Aorta (tissue), 5 donors: ENCODE data around the gene ZNF362. TPM values are rescaled to one million over a fixed set of nuclear protein-coding genes. Genes with fewer than 3 reads are reported as not detected.

Experiments used
- ATAC-seq: fragments of 200-7000 bp; cut with Tn5 transposase; one replicate; pipeline ENCODE4 v1.9.1; 2022; ENCODE audit warnings: moderate library complexity; ENCODE audit not compliant: low FRiP score
- DNase-seq, 2 donors: peaks; one replicate each; pipeline ENCODE4 v3.0.0-alpha.2; 2020
- H3K27ac ChIP-seq, 2 donors: one replicate each; pipeline ENCODE4 v1.5.1; 2013; ENCODE audit warnings: low read length in 2 of 2, mild to moderate bottlenecking in 2 of 2, moderate library complexity in 2 of 2, control low read depth in 1 of 2, inconsistent platforms in 1 of 2, low read depth in 1 of 2
- H3K27me3 ChIP-seq, 2 donors: one replicate each; pipeline ENCODE4 v1.6.1; 2013; ENCODE audit warnings: control low read depth in 1 of 2, low read length in 1 of 2, mild to moderate bottlenecking in 1 of 2, moderate library complexity in 1 of 2; ENCODE audit not compliant: insufficient read depth in 2 of 2, control insufficient read depth in 1 of 2
- H3K36me3 ChIP-seq, 2 donors: one replicate each; pipeline ENCODE4 v1.6.1; 2013; ENCODE audit warnings: control low read depth in 1 of 2, low read length in 1 of 2, mild to moderate bottlenecking in 1 of 2; ENCODE audit not compliant: insufficient read depth in 2 of 2, control insufficient read depth in 1 of 2
- H3K4me1 ChIP-seq, 2 donors: one replicate each; pipeline ENCODE4 v1.6.1; 2013; ENCODE audit warnings: low read length in 2 of 2, control low read depth in 1 of 2, mild to moderate bottlenecking in 1 of 2, moderate library complexity in 1 of 2; ENCODE audit not compliant: insufficient read depth in 2 of 2, control insufficient read depth in 1 of 2
- H3K4me3 ChIP-seq, 2 donors: one replicate each; pipeline ENCODE4 v1.5.1; 2013; ENCODE audit warnings: low read length in 2 of 2, control low read depth in 1 of 2, mild to moderate bottlenecking in 1 of 2
- H3K9me3 ChIP-seq: one replicate; pipeline ENCODE4 v1.6.1; 2013; ENCODE audit warnings: mild to moderate bottlenecking, low read length; ENCODE audit not compliant: control insufficient read depth
- WGBS, 2 donors: extraction: QIAGEN DNeasy Blood & Tissue Kit; methylation state at CpG; one replicate each; pipeline ENCODE4 v1.1.7; 2013; 5-methylcytosine and 5-hydroxymethylcytosine counted together
- intact Hi-C, 2 donors: fragments of 100-400 bp; cut with DNase I; formaldehyde crosslinking; loops; one replicate each; pipeline versions ENCODE4 v1.14.2 to v1.15.0; 2022
- polyA plus RNA-seq, 2 donors: library from polyadenylated mRNA; stranded (reverse); fragments of 200-250 nt; gene quantifications; one replicate each; pipeline ENCODE4 v1.2.3, GENCODE V29; 2013
- total RNA-seq, 2 donors: library from RNA; stranded (reverse); fragmentation: NEBNext Ultra II Directional; extraction: Animal tissue kit (Norgen Biotek cat#: 25700); gene quantifications; one replicate each; pipeline ENCODE4 v1.2.1, GENCODE V29; 2021
- donor health status: healthy with polysubstance abuse.
- donor health status: Bipolar disorder and iron deficiency.
- donor health status: DM: no; HTN: no; CAD: no.
- donor health status: DM: no; HTN: no; CAD: no.
- donor health status: DM: yes; HTN: yes; CAD: no.

The ZNF362 gene
- total and polyA plus RNA-seq, 4 donors, result 12.4 to 44.0 (median 31.1) TPM

DNA sequence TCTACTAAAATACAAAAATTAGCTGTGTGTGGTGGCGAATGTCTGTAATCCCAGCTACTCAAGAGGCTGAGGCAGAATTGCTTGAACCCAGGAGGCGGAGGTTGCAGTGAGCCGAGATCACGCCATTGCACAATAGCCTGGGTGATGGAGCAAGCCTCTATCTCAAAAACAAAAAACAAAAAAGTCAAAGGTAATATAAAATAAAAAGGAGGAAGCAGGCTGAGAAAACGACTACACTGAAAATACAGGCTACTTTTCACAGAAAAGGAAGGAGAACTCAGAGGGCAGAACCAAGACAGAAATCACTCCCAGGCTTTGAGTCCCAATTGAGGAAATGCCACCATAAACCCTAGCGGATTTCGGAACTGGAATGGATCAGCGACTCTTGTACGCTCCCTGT, 70.5 kb downstream of the ZNF362 start:
- DNase-seq (peak in 1 of 2 donors; percentile 68), ATAC-seq (no peak)
- intact Hi-C loops, result no loop called here
- H3K27me3 ChIP-seq, result no peaks in the 10 kb centered on the region
- H3K27ac ChIP-seq, result no peak overlapping the region
- WGBS, 2 donors, result 85 to 87% methylated on average over 9 of the region's 9 CpGs
- no peaks in the 10 kb centered on the region for H3K9me3 ChIP-seq
- no peaks in the 10 kb centered on the region for H3K4me1 ChIP-seq
- peaks cover 6 to 29% of the 10 kb centered on the region in 2 donors for H3K36me3 ChIP-seq
- H3K4me3 ChIP-seq, result no peak overlapping the region

DNA sequence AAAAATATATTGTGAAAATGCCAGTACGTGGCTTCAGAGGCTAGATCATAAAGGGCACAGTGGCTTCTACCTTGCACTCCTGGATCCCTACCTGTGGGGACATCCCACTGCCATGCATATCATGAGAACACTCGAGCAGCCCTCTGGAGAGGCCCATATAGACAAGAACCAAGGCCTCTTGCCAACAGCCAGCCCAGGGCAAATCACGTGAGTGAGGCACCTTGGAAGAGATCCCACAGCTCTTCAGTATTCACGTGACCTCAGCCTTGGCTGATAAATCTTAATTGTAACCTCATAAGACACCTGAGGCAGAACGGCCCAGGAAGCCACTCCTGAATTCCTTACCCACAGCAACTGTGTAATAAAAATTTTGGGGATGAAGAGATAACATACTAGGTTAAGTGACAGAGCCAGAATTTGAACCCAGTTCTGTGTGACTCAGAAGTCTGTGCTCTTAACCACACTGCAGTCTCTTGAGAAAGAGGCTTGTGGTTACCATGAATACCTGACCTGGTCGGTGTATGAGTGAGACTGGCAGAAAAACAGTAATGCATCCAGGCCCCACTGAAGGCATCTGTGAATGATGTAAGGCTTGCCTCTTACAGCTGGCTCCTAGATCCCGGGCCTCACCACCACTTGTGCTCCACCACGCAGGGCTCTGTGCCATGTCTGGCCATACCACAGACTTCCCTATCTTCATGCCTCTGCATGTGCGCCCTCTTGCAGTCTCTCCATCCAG, 71.5 kb downstream of the ZNF362 start:
- H3K27ac ChIP-seq, result no peak overlapping the region
- peak; percentile 67 to 80 for DNase-seq
- H3K4me3 ChIP-seq, result no peak overlapping the region
- 20 to 24% methylated on average over 9 of the region's 9 CpGs for WGBS, 2 donors
- intact Hi-C loops, result no loop called here
- no peaks in the 10 kb centered on the region for H3K4me1 ChIP-seq
- H3K9me3 ChIP-seq, result no peaks in the 10 kb centered on the region
- no peaks in the 10 kb centered on the region for H3K27me3 ChIP-seq
- peaks cover 6 to 30% of the 10 kb centered on the region in 2 donors for H3K36me3 ChIP-seq
- no peak for ATAC-seq

DNA sequence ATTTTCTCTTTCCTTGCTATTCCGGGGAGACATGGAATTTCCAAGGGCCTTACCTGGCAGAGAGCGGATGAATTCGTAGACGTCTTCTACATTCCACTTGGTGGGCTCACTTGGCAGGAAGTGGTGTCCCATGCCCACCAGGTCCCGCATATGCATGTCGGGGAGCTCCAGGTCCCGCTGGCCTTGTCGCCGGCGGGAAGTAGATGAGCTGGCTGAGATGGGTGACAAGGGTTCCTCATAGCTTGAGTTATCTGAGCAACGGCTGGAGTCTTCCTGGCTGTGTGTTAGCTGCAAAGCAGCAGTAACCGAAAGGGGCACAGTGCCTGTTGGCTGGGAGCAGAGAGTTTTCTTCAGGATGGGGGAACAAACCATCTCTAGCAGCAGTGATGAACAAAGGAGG, 72.5 kb downstream of the ZNF362 start:
- Histone ChIP-seq H3K4me3 (no peak overlapping the region), H3K4me1 (no peaks in the 10 kb centered on the region), H3K27me3 (no peaks in the 10 kb centered on the region), H3K27ac (no peak overlapping the region), H3K36me3 (peaks cover 6 to 30% of the 10 kb centered on the region in 2 donors), H3K9me3 (no peaks in the 10 kb centered on the region)
- DNase-seq (peak in 1 of 2 donors; percentile 51), ATAC-seq (no peak)
- intact Hi-C loops, result no loop called here
- WGBS, 2 donors, result 86 to 88% methylated on average over 12 of the region's 12 CpGs

DNA sequence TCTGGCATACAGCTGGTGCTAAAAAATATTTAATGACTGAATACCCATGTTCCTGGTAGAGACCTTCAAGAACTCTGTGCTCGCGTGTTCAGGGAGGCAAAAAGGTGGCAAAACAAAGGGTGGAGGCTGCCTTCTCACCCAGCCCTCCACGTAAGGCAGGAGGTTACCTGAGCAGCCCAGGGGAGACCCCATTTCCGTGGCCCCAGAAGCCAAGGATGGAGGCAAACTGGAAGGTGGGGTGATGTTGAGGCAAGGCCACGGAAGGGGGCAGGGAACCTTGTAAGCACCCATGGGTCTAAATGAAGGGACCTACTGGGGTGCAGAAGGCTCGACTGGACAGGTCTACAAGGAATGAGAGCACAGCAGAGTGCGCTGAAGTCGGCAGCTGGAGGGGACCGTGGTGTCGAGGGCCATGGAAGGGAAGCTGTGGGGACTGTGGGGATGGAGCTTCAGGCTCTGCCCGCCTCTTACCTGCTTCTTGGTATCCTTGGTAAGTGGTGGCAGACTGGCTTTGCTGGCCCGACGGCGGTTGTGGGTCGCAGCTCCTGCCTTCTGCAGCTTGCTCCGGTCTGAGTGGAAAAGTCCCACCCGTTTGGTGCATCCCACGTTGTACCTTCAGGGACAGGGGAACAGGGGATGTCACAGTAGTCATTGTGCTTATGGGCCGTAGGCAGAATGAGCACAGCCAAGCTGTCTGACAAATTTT, 73.5 kb downstream of the ZNF362 start:
- intact Hi-C loops, result loop anchor here in 1 of 2 donors (5.0 kb wide), 1 partner anchor 38 kb away; no protein-coding TSS in a partner anchor
- Histone ChIP-seq H3K4me3 (no peak overlapping the region), H3K27me3 (no peaks in the 10 kb centered on the region), H3K27ac (no peak overlapping the region), H3K9me3 (no peaks in the 10 kb centered on the region), H3K36me3 (peaks cover 6 to 24% of the 10 kb centered on the region in 2 donors), H3K4me1 (no peaks in the 10 kb centered on the region)
- peak in 1 of 2 donors; percentile 54 for DNase-seq
- no peak for ATAC-seq
- 82 to 87% methylated on average over 19 of the region's 19 CpGs for WGBS, 2 donors

DNA sequence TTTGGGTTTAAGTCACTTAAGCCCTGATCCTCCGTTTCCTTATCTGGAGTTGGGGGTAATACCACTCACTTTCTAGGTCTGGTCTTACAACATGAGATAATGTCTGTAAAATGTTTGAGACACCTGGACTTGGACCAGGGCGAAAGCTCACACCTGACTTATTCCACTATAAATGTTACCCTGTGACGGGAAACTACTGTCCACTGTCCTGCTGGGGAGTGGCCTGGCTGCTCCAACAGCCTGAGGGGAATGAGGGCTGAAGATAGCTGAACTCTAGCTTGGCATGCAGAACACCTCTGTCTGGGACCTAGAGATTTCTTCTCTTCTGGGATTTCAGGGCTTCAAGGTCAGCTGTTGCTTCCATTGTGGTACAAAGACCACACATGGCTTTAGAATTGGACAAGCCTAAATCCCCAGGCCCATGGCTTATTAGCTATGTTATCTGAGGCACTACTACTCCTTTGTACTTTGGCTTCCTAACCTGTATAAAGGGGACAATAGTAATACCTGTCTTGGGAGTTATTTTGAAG, 74.1 kb downstream of the ZNF362 start:
- intact Hi-C loops, result loop anchor here in 1 of 2 donors (5.0 kb wide), 1 partner anchor 37 kb away; no protein-coding TSS in a partner anchor
- no peak overlapping the region for H3K27ac ChIP-seq

DNA sequence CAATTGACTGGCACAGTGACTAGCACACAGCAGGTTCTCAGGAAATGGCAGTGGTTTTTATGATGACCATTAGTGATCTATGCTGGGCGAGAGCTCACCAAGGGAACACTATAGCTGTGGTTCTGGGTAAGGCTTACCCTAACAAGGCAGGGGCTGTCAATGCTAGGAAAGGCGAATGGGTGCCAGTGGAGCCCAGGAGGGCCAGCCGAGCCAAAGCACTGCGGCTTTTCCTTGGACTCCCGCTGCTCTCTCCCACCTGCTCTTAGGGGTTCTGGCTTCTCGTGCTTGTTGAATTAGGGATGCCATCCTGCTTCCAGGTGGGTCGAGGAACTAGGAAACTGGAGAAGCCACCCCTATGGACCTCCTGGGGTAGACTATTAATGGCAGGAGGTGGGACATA, 74.6 kb downstream of the ZNF362 start:
- Histone ChIP-seq H3K4me1 (no peaks in the 10 kb centered on the region), H3K27me3 (no peaks in the 10 kb centered on the region), H3K9me3 (no peaks in the 10 kb centered on the region), H3K36me3 (peaks cover 1 to 18% of the 10 kb centered on the region in 2 donors), H3K27ac (no peak overlapping the region), H3K4me3 (no peak overlapping the region)
- ATAC-seq, result no peak
- no peak for DNase-seq
- 82 to 89% methylated on average over 7 of the region's 7 CpGs for WGBS, 2 donors
- intact Hi-C loops, result loop anchor here in 1 of 2 donors (5.0 kb wide), 1 partner anchor 36 kb away; no protein-coding TSS in a partner anchor

More for the DNA sequence above, 74.1 kb downstream of the ZNF362 start:
- WGBS, 2 donors, result 76 to 83% methylated on average over 3 of the region's 3 CpGs
- DNase-seq (no peak), ATAC-seq (no peak)
- no peaks in the 10 kb centered on the region for H3K9me3 ChIP-seq
- peaks cover 6 to 21% of the 10 kb centered on the region in 2 donors for H3K36me3 ChIP-seq
- no peak overlapping the region for H3K4me3 ChIP-seq
- H3K27me3 ChIP-seq, result no peaks in the 10 kb centered on the region
- no peaks in the 10 kb centered on the region for H3K4me1 ChIP-seq

DNA sequence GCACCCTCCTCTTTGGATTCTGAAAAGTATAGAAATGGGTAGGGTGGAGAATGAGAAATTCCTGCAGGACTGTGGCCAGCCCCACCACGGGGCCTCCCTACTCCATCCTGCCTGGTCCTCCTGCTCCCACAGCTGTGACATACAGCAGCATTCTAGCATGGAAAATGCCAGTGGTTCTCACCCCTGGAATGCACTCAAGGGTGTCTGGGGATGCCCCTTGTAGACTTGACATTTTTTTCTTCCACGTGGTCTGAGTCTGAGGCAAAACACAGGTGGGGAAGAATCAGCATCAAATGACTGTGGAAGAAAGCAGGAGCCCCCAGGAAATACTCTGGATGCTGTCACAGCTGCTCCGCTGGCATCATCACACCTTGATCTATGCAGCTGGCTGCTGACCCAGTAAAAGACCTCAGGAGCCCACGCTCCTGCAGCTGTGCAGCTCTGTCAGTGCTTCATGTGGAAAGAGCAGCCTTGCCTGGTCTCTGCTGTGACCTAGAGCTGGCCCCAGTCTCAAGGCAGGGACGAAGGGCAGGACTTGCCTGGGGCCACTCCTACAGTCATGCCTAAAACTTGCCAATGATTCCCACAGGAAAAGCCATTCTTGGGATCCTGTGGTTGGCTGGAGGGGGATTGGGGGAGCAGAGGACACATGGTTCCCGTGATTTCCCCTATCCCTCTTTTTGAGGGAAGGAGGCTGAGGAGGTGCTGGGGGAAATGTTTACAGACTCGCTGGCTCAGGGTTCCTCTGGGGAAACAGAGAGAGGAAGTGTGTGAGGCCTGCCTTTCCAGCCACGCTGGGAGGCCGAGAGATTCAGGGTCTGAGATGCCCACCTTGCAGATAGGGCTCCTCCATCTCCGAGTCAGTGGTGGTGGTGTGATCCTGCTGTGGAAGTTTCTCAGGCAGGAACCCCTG, 75.4 kb downstream of the ZNF362 start:
- Histone ChIP-seq H3K4me3 (no peak overlapping the region), H3K36me3 (peaks cover 0 to 18% of the 10 kb centered on the region in 2 donors), H3K27ac (peak overlapping the region in 1 of 2 donors; percentile 7), H3K4me1 (peaks cover 0 to 1% of the 10 kb centered on the region in 2 donors), H3K27me3 (no peaks in the 10 kb centered on the region), H3K9me3 (no peaks in the 10 kb centered on the region)
- ATAC-seq (no peak), DNase-seq (peak in 1 of 2 donors; percentile 46)
- intact Hi-C loops, result loop anchor here in 1 of 2 donors (5.0 kb wide), 1 partner anchor 36 kb away; no protein-coding TSS in a partner anchor
- WGBS, 2 donors, result 49 to 50% methylated on average over 10 of the region's 10 CpGs

DNA sequence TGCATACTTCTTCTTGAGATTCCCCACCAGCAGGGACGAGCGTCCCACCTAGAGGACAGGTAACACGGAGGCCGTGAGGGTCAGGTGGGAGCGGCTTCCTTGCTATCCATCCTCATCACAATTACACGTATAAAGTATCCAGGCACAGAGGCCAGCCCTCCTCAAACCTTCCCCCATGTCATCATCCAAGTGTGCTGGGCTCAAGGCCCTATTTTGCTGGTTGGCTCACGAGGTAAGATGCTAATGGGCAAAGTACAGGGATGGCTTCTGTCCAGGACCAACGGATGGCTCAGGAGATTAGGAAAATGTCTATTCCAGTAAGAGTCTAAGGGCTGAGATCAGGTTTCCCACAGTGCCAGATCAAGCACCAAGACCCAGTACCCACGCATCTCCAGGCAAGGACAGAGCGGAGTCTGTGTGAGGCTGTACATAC, 76.1 kb downstream of the ZNF362 start:
- Histone ChIP-seq H3K4me1 (peaks cover 0 to 2% of the 10 kb centered on the region in 2 donors), H3K4me3 (no peak overlapping the region), H3K36me3 (peaks cover 0 to 15% of the 10 kb centered on the region in 2 donors), H3K27me3 (no peaks in the 10 kb centered on the region), H3K9me3 (no peaks in the 10 kb centered on the region), H3K27ac (peak overlapping the region in 1 of 2 donors; percentile 37)
- peak in 1 of 2 donors; percentile 70 for DNase-seq
- 48 to 51% methylated on average over 10 of the region's 10 CpGs for WGBS, 2 donors
- no peak for ATAC-seq
- intact Hi-C loops, result loop anchor here in 1 of 2 donors (5.0 kb wide), 1 partner anchor 35 kb away; no protein-coding TSS in a partner anchor
